D341Med (cell line): ENCODE data around the gene LYSMD1.

Source experiments
- DNase-seq: peaks from one replicate; pipeline ENCODE4 v3.0.0; 2012; ENCODE audit warnings: low spot score

The LYSMD1 gene

DNA sequence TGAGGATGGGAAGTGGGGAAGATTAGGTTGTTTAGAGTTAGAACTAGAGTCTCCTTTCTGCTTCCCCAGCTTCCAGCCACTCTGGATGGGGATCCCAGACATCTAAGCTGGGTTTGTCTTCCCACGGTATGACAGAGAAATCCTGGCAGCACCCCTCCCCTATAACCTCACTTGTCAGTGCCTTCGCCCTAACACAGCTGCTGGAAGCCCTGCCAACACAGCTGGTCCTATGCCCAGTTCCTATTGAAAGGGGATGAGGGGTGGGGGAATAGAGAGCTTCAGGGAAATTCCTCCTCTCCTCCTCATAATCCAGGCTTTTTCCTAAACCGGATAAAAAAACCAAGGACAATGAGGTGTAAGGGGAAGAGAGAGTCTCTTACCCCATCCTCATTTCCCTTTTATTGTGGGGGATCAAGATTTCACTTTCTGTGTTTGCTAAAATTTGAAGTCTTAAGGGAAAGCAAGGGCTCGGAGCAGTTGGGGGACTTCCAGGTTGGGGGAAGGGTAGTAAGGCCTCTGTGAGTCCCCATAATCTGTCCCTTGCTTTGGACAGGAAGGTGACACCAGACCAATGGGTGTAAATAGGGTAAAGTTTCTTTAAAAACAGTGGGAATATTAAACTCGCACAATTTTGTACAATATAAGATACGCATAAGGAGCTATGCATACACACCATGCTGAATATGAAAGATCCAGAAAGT, 9.5 kb upstream of the LYSMD1 start:
- no peak for DNase-seq

DNA sequence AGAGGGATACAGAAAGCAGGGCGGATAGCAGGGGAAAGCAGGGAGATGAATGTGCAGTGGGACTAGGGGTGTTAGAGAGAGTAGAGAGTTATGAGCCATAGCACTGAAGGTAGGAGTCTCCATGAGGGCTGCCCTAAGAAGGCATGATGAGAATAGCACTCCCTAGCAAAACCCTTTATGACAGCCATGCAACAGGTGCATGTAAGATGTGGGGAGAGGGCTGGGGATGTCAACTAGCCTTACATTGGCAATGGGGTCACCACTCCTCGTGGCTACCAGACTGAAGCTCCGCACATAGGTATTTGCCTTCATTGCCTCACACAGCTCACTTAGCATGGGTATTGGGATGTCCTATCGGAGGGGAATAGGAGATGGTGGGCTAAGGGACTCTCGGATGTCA, 5.5 kb upstream of the LYSMD1 start:
- no peak for DNase-seq

DNA sequence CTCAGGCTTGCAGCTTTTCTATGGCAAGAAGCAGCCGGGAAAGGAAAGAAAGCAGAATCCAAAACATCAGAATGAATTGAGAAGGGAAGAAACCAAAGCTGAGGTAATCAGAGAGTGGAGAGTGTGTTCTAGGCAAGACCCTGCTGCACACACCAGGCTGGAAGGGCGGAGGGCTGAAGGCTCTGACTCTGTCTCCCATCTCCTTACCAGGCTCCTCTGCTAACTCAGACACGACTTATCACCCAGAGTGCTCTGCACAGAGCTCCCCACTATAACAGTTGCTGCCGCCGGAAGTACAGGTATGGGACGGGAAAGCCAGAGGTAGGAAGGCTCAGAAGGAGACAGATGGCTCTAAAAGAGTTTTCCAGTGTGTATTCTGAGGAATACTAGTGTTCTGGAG, 1.4 kb upstream of the LYSMD1 start:
- no peak for DNase-seq

DNA sequence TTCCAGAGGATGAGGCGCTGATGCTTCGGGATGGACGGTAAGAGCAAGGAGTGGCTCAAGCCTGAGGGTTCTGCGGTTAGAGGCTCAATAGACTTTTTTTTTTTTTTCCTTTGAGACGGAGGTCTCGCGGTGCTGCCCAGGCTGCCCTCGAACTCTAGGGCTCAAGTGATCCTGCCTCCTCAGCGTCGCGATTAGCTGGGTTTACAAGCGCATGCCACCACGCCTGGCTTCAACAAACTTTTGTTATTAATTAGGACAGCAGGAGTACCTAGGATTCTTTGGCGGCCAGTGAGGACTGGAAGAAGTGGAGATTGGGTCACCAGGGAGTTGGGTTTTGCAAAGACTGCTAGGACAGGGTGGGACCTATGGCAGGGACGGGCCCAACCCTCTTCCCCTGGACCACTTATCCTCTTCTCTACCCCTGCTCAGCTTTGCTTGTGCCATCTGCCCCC, 829 bp upstream of the LYSMD1 start:
- no peak for DNase-seq

DNA sequence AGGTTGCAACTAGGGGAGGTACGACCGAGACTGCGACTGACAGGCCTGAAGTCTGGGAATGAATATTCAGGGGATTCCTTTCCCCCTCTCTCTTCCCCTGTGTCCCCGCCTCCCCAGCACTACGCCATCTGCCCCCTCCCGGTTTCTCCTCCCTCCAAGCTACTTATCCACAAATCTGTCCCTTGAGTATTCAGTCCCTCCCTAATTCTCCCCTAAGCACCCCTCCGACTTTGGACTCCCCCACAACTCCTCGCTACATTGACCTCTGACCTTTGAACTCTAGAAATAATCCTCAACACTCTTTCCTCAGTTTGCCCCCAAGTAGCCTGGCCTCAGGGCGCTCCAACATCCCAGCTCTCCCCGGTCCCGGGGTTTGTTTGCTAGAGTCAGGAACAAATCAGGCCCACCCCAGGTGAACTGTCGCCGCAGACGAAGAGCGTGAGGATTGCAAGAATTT, 393 bp downstream of the LYSMD1 start:
- DNase-seq: peak; percentile 90

DNA sequence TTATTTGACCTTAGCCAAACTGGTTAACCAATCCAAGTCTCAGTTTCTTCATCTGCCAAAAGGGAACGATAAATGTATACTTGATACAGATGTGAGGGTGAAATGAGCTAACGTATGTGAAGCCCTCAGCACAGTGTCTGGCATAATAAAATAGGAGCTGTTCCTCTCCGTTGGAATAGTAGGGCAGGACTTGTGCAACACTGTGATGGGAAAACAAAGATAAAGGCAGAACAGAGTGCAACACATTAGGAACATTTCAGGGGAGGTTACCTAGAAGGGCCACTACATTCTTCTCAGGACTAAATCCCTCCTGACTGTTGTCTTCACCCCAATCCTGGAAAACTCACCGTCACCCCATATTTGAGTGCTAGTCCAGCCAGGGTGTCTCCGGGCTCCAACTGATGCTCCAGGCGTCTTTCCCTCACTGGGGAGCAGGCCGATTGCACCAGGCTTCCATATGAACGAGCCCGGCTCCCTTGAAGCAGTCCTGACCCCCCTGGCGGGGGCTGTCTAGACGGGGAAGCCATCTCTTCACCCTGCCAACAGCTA, 896 bp downstream of the LYSMD1 start:
- no peak for DNase-seq

DNA sequence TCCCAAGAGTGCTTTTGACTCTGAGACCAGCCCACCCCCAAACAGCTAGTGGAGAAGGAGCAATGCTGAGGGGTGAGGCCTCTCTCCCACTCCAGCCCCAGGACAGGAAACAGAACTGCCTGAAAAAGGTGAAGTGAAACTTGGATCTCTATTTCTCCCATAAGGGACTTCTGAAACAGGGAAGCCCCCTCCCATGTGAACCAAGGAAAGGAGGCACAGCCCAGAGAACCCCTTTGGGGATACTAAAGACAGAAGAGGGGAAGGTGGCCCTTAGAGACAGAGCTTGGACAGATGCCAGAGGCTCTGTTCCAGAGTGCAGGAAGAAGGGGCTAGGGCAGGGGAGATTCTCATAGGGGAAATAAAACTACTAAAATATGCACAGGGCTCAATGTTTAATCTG, 6.3 kb downstream of the LYSMD1 start:
- no peak for DNase-seq

DNA sequence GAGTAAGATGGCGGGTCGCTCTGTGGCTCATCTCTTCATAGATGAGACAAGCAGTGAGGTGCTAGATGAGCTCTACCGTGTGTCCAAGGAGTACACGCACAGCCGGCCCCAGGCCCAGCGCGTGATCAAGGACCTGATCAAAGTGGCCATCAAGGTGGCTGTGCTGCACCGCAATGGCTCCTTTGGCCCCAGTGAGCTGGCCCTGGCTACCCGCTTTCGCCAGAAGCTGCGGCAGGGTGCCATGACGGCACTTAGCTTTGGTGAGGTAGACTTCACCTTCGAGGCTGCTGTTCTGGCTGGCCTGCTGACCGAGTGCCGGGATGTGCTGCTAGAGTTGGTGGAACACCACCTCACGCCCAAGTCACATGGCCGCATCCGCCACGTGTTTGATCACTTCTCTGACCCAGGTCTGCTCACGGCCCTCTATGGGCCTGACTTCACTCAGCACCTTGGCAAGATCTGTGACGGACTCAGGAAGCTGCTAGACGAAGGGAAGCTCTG, 6.9 kb downstream of the LYSMD1 start:
- no peak for DNase-seq

DNA sequence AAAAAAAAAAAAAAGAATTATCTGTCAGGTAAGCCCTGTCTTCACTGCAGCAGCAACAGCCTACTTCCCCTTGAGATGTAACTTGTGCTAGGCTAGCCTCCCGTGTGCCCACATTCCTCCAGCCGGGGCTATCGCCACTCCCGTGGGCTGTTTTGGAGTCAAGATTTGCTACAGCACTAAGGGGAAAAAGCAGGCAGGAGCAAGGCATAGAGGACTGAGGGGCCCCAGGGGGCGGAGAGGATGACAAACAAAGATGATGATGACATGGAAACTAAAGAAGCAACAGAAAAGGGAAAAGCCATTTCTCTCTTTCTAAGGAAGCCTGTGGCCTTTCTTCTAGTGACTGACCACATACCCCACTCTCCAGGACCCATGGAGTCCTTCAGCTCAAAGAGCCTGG, 7.4 kb downstream of the LYSMD1 start:
- DNase-seq: no peak

DNA sequence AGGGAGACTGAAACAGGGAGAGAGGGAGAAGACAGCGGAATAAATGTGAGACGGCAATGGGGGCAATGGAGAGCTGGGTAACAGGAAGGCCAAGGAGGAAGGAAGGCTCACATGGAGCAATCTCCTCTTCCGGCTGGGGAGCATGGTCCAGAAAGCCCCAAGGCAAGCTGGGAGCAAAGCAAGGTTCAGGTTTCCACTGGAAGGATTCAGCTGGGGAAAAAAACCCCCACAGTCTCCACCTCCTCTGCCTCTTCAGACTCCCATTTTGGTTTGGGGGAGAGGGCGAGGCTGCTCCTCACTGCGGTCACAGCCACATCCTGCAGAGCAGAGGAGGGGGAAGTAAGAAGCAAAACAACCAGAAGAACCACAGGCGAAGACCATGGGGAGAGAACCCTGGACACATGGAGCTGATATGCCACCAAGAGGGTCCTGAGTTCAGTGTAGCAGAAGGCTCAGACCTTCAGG, 8.6 kb downstream of the LYSMD1 start:
- peak; percentile 8 for DNase-seq

DNA sequence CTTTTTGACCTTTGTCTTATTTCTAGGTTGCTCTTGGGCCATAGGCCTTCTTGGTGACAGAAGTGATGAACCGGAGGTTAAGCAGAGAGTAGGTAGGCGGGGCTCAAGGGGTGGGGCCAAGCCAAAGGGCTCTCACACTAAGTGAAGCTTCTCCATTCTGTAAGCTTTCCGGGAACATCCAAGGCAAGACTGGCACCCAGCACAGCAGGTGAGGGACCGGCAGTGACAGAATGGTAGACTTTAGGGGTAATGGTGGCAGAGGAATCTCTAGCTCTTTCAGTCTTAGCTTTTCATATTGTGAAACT, 9.2 kb downstream of the LYSMD1 start, which contains the start of gene TNFAIP8L2:
Gene TNFAIP8L2 (plus strand): TSS at position 135 of the 305 bp plus-strand sequence. CDS start 2,049 bp downstream, outside the sequence.
- peak; percentile 30 for DNase-seq

DNA sequence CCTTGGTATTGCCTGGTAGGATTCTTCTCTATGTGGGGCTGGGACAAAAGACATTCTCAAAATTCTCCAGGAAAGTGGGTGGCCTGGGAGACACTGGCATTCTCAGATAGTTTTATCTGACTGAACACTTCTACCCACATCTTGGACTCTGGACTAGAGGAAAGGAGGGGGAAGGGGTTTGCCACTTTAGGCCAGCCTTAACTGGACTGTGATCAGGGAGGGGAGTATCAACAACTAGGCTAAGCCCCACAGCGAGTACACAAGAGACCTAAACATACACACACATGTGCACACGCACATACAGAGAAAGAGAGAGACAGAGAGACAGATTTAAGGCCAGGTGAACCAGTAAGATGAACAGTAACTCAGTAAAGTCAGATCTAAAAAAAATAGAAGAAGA, 18.0 kb downstream of the LYSMD1 start:
- no peak for DNase-seq

DNA sequence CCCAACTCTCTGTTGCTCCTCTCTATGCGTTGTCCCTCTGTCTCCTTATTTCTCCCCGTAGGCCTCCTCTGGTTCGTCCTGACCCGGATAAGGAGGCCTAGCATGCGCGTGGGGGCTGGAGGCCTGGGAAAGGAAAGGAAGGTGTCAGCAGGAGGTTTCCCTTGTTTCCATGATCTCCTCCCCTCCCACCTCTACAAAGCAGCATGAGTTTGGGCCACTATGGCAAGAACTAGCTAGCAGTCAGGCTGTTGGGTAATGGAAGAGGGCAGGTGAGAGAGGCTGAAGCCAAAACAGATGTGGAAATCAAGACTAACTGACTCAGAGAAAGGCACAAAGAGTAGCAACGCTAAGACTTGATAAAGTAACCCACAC, 18.6 kb downstream of the LYSMD1 start:
- no peak for DNase-seq

DNA sequence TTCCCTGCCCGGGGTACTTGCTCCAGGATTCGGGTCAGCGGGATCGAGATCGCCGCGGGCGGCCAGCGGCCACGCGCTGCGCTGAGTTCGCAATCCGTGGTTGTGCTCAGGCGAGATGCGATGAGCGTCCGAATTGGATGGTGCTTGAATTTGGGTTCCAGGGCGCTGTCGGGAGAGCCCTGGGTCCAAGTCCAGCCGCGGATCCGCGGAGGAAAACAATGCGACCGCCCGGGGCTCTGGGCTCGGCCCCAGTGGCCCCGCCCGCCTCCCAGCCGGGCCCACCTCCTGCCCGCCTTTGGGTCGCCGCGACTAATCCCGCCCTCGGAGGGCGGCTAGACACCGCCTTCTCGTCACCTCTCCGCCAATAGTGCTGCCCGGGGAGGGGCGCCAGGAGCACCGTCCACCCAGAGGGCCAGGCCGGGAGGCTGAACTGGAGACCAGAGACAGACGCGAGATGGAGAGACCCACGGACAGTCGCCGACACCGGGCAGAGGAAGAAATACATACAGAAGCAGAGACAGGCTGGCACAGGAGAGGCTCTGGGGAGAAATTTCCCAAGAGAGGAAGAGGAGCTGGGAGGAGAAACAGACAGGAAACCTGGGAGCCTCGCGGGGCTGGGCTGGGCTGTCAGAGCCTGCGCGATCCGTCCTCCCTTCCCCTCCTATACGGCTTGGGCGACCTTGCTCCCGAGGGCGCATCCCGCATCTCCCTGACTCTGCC, 19.1 kb downstream of the LYSMD1 start, which contains the start of gene SEMA6C:
Gene SEMA6C (minus strand): TSS at position 220 of the 720 bp plus-strand sequence. CDS start 4,010 bp downstream, outside the sequence.
- DNase-seq: peak; percentile 99

DNA sequence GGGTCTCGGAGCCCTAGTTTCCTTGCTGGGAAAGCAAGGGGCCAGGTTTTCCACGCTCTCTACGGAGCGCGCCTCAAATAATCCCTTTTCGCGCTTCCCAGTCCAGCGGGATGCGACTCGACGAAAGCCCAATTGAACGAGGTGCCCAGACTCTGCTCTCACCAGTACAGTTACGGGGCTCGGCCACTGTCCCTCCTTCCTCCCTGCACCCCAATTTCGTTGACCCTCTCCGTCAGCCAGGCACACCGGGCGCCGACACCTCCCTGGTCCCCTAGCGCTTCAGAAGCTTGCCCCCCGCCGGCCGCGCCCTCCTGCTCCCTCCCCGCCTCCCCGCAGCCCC, 19.7 kb downstream of the LYSMD1 start:
- DNase-seq: no peak

DNA sequence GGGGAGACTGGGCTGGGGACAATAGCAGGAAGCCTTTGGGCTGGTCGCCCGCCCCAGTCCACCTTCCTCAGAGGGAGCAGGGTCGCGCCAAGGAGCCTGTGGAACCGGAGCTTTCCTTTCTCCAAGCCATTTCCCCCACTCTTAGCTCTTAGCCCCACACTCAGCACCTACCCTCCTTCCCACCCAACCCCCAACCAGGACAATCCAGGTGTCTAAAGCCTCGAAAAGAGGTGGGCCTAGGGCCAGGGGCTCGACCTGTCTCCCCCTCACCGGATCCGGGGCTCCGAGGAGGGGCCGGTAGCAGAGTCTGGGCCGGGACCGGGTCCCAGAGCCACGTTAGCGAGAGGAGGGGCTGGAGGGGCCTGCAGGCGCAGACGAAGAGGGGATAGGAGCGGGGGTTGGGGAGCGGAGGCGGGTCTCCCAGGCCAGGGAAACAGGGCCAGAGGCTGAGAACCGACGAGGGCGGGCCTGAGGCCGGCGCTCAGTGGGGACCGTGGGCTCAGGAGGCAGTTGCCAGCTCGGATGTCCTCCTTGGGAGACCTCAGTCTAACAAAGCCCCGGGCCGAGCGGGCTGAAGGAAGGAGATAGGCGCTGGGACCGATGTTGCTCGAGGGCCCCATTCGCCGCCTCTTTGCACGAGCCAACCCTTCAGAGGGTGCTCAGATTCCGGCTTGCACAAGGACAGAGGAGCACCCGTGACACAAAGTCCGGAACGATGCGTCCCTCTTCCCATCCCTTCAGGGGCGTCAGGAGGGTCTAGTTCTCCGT, 20.2 kb downstream of the LYSMD1 start:
- DNase-seq: peak; percentile 50

DNA sequence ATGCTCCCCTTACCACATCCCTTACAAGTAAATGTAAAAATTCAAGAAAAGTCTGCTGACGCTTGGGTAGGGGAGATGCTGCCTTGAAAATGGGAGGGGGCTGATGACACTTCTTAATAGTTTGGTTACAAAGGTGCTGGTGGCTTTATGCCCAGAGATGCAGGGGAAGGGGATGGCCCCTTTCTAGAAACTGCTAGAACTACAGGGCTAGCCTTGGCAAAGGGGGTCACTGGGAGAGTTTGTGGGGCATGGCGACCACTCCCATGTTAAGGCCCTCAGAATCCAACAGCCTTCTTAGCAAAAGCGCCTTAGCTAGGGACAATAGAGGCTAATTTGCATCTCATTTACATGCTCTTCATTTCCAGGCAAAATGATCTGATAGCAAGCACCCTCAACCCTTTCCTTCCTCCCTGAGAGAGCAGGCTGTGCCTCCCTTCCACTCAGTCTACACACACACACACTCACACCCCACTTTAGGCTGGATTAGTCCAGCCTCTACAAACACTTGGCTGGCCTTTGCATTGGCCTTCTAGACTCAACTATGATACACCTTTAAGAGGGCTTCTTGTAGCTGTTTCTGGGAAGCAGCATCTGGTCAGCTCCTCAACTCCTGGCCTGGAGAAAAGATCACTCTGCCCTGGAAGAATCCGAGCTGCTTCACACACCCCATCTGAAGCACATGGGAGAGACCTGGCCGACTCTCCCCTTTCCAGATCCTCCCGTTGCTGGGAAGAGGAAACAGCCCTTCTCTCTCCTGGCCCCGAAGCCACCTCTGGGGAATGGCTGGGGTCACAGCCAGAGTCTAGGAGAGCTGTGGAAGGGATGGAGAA, 21.0 kb downstream of the LYSMD1 start:
- DNase-seq: no peak

DNA sequence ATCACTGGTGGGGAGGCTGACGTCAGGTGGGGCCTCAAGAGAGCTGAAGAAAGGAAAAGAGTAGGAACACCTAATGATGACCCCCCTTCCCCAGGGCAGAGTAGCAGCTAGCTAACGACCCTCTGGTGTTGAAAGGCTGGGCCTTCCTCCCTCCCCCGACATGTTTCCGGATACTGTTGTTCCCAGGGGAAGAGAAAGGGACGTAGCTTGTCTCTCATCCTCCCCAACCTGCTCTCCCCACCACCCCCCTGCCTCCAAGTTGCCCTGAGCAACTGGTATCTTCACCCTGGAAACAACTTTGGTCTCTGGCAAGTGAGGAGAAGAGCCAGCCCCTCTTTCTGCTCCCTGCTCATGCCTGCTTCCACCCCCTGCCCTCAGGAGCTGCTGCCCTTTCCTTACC, 21.7 kb downstream of the LYSMD1 start:
- no peak for DNase-seq

DNA sequence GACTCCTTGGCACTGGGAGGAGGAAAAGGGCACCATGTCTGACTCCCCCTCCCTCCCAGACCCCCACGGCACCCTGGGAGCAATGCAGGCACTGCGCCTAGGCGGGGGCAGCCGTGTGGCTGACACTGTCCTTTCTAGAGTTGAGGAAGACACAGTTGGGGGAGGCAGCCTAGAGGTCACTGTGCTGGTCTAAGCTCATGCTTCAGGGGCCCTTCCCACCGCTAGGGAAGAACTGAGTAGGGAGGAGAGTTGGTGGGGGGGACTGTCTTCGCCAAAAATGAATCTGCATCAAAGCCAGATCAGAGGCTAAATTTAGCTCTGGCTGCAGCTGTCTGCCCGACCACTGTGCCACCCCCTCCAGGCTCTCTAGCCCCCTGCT, 22.7 kb downstream of the LYSMD1 start:
- DNase-seq: no peak

DNA sequence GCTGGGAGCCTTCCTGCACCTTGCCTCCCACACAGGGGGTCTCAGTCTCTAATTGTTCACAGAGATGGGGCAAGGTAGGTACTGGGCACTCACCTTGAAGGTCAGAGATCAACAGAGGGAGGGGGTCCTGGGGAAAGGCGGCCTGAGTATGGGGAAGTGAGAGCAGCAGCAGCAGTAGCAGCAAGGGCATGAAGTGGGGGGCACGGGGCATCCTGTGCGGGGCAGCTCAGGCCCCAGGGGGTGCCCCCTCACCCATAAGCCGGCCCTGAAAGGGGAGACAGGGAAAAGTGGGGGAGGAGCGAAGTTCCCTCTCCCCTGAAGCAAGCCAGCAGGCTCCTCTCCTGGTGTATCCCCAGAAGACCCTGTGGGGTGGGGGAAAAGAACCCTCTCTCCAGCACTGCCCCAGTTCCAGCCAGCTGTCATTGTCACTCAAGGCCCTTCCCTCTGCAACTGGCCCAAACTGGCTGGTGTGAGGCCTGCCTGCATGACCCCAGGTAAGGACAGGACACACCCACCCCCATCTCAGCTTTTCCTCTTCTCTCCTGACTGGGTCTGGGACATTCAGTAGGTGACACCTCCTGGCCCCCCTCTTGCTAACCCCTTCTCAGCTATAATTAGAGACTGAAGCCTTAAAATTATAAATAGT, 23.2 kb downstream of the LYSMD1 start:
- DNase-seq: no peak

DNA sequence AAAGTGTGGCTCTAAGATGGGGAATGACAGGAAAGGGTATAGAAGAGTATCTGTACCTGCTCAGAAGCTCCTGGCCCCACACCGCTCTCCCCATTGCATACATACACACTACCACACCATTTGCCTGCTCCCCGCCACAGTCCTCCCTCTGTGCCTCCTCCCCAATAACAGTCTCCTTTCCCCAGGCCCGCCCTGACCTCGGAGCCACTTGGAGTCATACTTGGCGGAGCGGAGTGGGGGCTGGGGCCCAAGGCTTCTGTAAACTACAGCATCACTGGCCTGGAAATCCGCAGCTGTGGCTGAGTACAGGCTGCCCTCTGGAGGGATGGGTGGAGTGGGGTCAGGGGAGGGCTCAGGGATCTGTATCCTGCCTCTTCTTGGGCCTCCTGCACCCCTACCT, 27.9 kb downstream of the LYSMD1 start:
- no peak for DNase-seq
